Neural cell (in vitro differentiated cells): ENCODE data around the gene TMBIM1. TPM values are rescaled to one million over a fixed set of nuclear protein-coding genes. Genes with fewer than 3 reads are reported as not detected.

ENCODE experiments used
- H2AFZ ChIP-seq: fragments of 200-600, 300-800 bp; sonication (generic), shearing (Covaris generic); 2 replicates; pipeline ENCODE4 v1.6.0; 2014; ENCODE audit warnings: low read depth, mild to moderate bottlenecking, antibody characterized with exemption, low read length, moderate library complexity
- H3F3A ChIP-seq: fragments of 200-600 bp; shearing (Covaris generic); 2 replicates; pipeline ENCODE4 v1.6.1; 2016; ENCODE audit warnings: mild to moderate bottlenecking, moderate library complexity, mixed read lengths, antibody characterized with exemption, low read length; ENCODE audit not compliant: insufficient read depth, poor library complexity, severe bottlenecking
- H3K27ac ChIP-seq: fragments of 200-600, 300-800 bp; sonication (generic), shearing (Covaris generic); 2 replicates; pipeline ENCODE4 v1.5.1; 2014; ENCODE audit warnings: mild to moderate bottlenecking, low read length, moderate library complexity
- H3K27me3 ChIP-seq: fragments of 300-800, 200-600 bp; sonication (generic), shearing (Covaris generic); 2 replicates; pipeline ENCODE4 v1.6.0; 2014; ENCODE audit warnings: mild to moderate bottlenecking, low read depth, low read length, moderate library complexity; ENCODE audit not compliant: insufficient read depth
- H3K36me3 ChIP-seq: fragments of 300-800, 200-600 bp; sonication (generic), shearing (Covaris generic); 2 replicates; pipeline ENCODE4 v1.5.1; 2014; ENCODE audit warnings: mild to moderate bottlenecking, antibody characterized with exemption, low read length, moderate library complexity; ENCODE audit not compliant: insufficient read depth
- H3K4me2 ChIP-seq: fragments of 300-800, 200-600 bp; sonication (generic), shearing (Covaris generic); 2 replicates; pipeline ENCODE4 v1.6.0; 2014; ENCODE audit warnings: mild to moderate bottlenecking, low read length
- H3K4me3 ChIP-seq: fragments of 300-800, 200-600 bp; sonication (generic), shearing (Covaris generic); 2 replicates; pipeline ENCODE4 v1.5.1; 2014; ENCODE audit warnings: mild to moderate bottlenecking, low read length, moderate library complexity
- H3K79me2 ChIP-seq: fragments of 200-600 bp; shearing (Covaris generic); replicated peaks from 2 replicates; pipeline ENCODE4 v1.6.0; 2014; ENCODE audit warnings: mild to moderate bottlenecking, low read length, moderate library complexity; ENCODE audit not compliant: insufficient read depth
- H3K9ac ChIP-seq: fragments of 300-800, 200-600 bp; sonication (generic), shearing (Covaris generic); 2 replicates; pipeline ENCODE4 v1.6.1; 2016; ENCODE audit warnings: mild to moderate bottlenecking, low read length, mixed read lengths
- H3K9me2 ChIP-seq: fragments of 200-600 bp; shearing (Covaris generic); 2 replicates; pipeline ENCODE4 v1.6.1; 2016; ENCODE audit warnings: mild to moderate bottlenecking, low read length, mixed read lengths; ENCODE audit not compliant: insufficient read depth
- H3K9me3 ChIP-seq: fragments of 200-600, 300-800 bp; sonication (generic), shearing (Covaris generic); 2 replicates; pipeline ENCODE4 v1.6.1; 2016; ENCODE audit warnings: mild to moderate bottlenecking, mixed run types, low read length, moderate library complexity, mixed read lengths
- H4K20me1 ChIP-seq: fragments of 200-600 bp; shearing (Covaris generic); 2 replicates; pipeline ENCODE4 v1.6.1; 2016; ENCODE audit warnings: mild to moderate bottlenecking, mixed run types; ENCODE audit not compliant: insufficient read depth
- CTCF ChIP-seq: fragments of 450-650 bp; IDR thresholded peaks from 2 replicates; pipeline ENCODE4 v1.5.1; 2014; ENCODE audit warnings: antibody characterized with exemption, mild to moderate bottlenecking, moderate library complexity; ENCODE audit not compliant: poor library complexity, severe bottlenecking
- EP300 ChIP-seq: fragments of 450-650 bp; conservative IDR thresholded peaks from 2 replicates; pipeline ENCODE4 v1.6.1; 2014; ENCODE audit warnings: antibody characterized with exemption, mild to moderate bottlenecking, moderate library complexity; ENCODE audit not compliant: poor library complexity, severe bottlenecking
- MXI1 ChIP-seq: fragments of 450-650 bp; conservative IDR thresholded peaks from 2 replicates; pipeline ENCODE4 v1.6.1; 2014; ENCODE audit warnings: antibody characterized with exemption, mild to moderate bottlenecking; ENCODE audit not compliant: poor library complexity, severe bottlenecking
- POLR2AphosphoS5 ChIP-seq: IDR thresholded peaks from 2 replicates; pipeline ENCODE4 v1.6.1; 2012
- RAD21 ChIP-seq: fragments of 450-650 bp; conservative IDR thresholded peaks from 2 replicates; pipeline ENCODE4 v1.6.1; 2014; ENCODE audit warnings: antibody characterized with exemption, mild to moderate bottlenecking, moderate library complexity
- REST ChIP-seq: IDR thresholded peaks from 2 replicates; pipeline ENCODE4 v1.6.1; 2012; ENCODE audit warnings: borderline replicate concordance
- SMC3 ChIP-seq: fragments of 450-650 bp; conservative IDR thresholded peaks from 2 replicates; pipeline ENCODE4 v1.6.1; 2014; ENCODE audit warnings: antibody characterized with exemption, mild to moderate bottlenecking, moderate library complexity; ENCODE audit not compliant: poor library complexity
- TAF1 ChIP-seq: IDR thresholded peaks from 2 replicates; pipeline ENCODE4 v1.6.1; 2012; ENCODE audit warnings: low read depth
- polyA plus RNA-seq: library from polyadenylated mRNA; depleted of rRNA; stranded (reverse); fragments of >200 nt; gene quantifications from 2 replicates; pipeline ENCODE4 v1.2.3, GENCODE V29; 2014

The TMBIM1 gene
- polyA plus RNA-seq, 1 donor from 2014 or later, result not detected

- no peak overlapping the region for H3K27ac ChIP-seq
Observed at GRCh38 chr2:218233543-218233942, 58.8 kb downstream of the TMBIM1 start.

GRCh38 chr2:218230882-218231281 is 61.4 kb downstream of the TMBIM1 start:
- peaks cover 11% of the 10 kb centered on the region for H3K36me3 ChIP-seq
- no peaks in the 10 kb centered on the region for H3K9me2 ChIP-seq
- no peak overlapping the region for H3K4me3 ChIP-seq
- no peak overlapping the region for H3K27ac ChIP-seq
- H3K9ac ChIP-seq, result no peak overlapping the region
- TF ChIP-seq SMC3, result no peak
- TF ChIP-seq CTCF, result no peak
- peaks cover under 1% of the 10 kb centered on the region for H3K79me2 ChIP-seq
- H4K20me1 ChIP-seq, result no peaks in the 10 kb centered on the region
- no peak overlapping the region for H3K4me2 ChIP-seq
- H3K27me3 ChIP-seq, result no peaks in the 10 kb centered on the region
- H3F3A ChIP-seq, result no peaks in the 10 kb centered on the region
- no peak overlapping the region for H2AFZ ChIP-seq
- H3K9me3 ChIP-seq, result no peaks in the 10 kb centered on the region

More at GRCh38 chr2:218233543-218233942, 58.8 kb downstream of the TMBIM1 start:
- TF ChIP-seq EP300, result no peak
- TF ChIP-seq CTCF, result no peak
- no peak for TF ChIP-seq MXI1
- no peak for TF ChIP-seq POLR2AphosphoS5
- no peak for TF ChIP-seq TAF1
- no peak for TF ChIP-seq SMC3
- no peak for TF ChIP-seq RAD21
- TF ChIP-seq REST, result no peak
- H3K9me3 ChIP-seq, result no peaks in the 10 kb centered on the region
- H2AFZ ChIP-seq, result no peak overlapping the region
- no peak overlapping the region for H3K4me2 ChIP-seq
- H3F3A ChIP-seq, result no peaks in the 10 kb centered on the region
- peaks cover 13% of the 10 kb centered on the region for H3K36me3 ChIP-seq
- H3K79me2 ChIP-seq, result no peaks in the 10 kb centered on the region
- H3K9ac ChIP-seq, result no peak overlapping the region
- no peaks in the 10 kb centered on the region for H3K27me3 ChIP-seq
- H3K4me3 ChIP-seq, result no peak overlapping the region
- no peaks in the 10 kb centered on the region for H3K9me2 ChIP-seq
- no peaks in the 10 kb centered on the region for H4K20me1 ChIP-seq
